ENCODE measurements around the gene ANKDD1B. TPM values are rescaled to one million over a fixed set of nuclear protein-coding genes. Genes with fewer than 3 reads are reported as not detected.
"Not testable (repeated sequence)": the region's sequence is repeated elsewhere in the genome, so short reads cannot be mapped to it uniquely, and the experiment has no call there.

Gene ANKDD1B
- total RNA-seq (2012; rRNA removed), result 0.44 TPM in 1 of 2 replicates, not detected in the other

- Histone ChIP-seq H3K4me1 (ENCODE audit: control insufficient read depth, insufficient read depth, low read length) (peaks cover 8% of the 10 kb centered on the region), H3K36me3 (ENCODE audit: insufficient read depth, low read length) (no peaks in the 10 kb centered on the region), H3K4me3 (ENCODE audit: low read length) (peak within 1 kb of the TSS; percentile 70), H3K27me3 (ENCODE audit: control insufficient read depth, insufficient read depth, low read length) (no peaks in the 10 kb centered on the region), H3K9me3 (replicated peaks; ENCODE audit: low read length) (no peaks in the 10 kb centered on the region), H3K4me2 (ENCODE audit: low read length) (peak within 1 kb of the TSS; percentile 82), H3K9ac (ENCODE audit: low read depth, low read length) (peak within 1 kb of the TSS; percentile 79)
Observed at GRCh38 chr5:75611311-75612225, at the start of gene ANKDD1B. ANKDD1B (plus strand) TSS chr5:75611453; CDS start chr5:75611635, 182 bp downstream.

- H3K36me3 ChIP-seq (ENCODE audit: insufficient read depth, low read length); H3K9me3 ChIP-seq (replicated peaks; ENCODE audit: low read length); H3K27me3 ChIP-seq (ENCODE audit: control insufficient read depth, insufficient read depth, low read length): not testable (repeated sequence)
- H3K4me3 ChIP-seq (ENCODE audit: low read length), result peak overlapping the region; percentile 46
- H3K4me2 ChIP-seq (ENCODE audit: low read length), result peak overlapping the region; percentile 71
- H3K4me1 ChIP-seq (ENCODE audit: control insufficient read depth, insufficient read depth, low read length), result peaks cover 31% of the 10 kb centered on the region
- H3K9ac ChIP-seq (ENCODE audit: low read depth, low read length), result peak overlapping the region; percentile 47
Observed at GRCh38 chr5:75565991-75566709, 45.1 kb upstream of the ANKDD1B start.

- H3K27me3 ChIP-seq (ENCODE audit: control insufficient read depth, insufficient read depth, low read length), result no peaks in the 10 kb centered on the region
- no peaks in the 10 kb centered on the region for H3K9me3 ChIP-seq (replicated peaks; ENCODE audit: low read length)
- peak overlapping the region; percentile 46 for H3K4me3 ChIP-seq (ENCODE audit: low read length)
- H3K9ac ChIP-seq (ENCODE audit: low read depth, low read length), result peak overlapping the region; percentile 47
- peak overlapping the region; percentile 71 for H3K4me2 ChIP-seq (ENCODE audit: low read length)
- peaks cover 31% of the 10 kb centered on the region for H3K4me1 ChIP-seq (ENCODE audit: control insufficient read depth, insufficient read depth, low read length)
- peaks cover 5% of the 10 kb centered on the region for H3K36me3 ChIP-seq (ENCODE audit: insufficient read depth, low read length)
Observed at GRCh38 chr5:75566710-75567309, 44.4 kb upstream of the ANKDD1B start.

DNA sequence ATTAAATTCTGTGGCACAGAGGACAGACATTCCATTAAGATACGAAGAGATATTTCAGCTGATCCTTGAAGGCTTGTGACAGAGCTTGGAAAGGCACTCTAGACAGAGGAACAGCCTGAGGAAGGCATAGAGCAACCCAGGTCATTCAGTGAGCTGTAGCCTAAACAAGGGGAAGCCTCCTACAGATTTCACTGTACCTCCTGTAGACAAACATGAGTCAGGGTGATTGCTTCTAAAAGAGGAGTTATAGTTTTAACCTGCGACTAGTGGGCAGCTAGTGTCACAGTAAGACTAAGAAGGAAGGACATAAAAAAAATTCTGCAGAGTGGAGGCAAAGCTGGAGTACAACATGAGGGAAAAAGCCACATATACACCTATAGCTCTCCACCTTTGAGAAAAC, 43.5 kb upstream of the ANKDD1B start:
- peaks cover 5% of the 10 kb centered on the region for H3K36me3 ChIP-seq (ENCODE audit: insufficient read depth, low read length)
- peaks cover 31% of the 10 kb centered on the region for H3K4me1 ChIP-seq (ENCODE audit: control insufficient read depth, insufficient read depth, low read length)
- no peaks in the 10 kb centered on the region for H3K27me3 ChIP-seq (ENCODE audit: control insufficient read depth, insufficient read depth, low read length)
- peak overlapping the region; percentile 6 for H3K4me3 ChIP-seq (ENCODE audit: low read length)
- H3K4me2 ChIP-seq (ENCODE audit: low read length), result peak overlapping the region; percentile 71
- H3K9ac ChIP-seq (ENCODE audit: low read depth, low read length), result peak overlapping the region; percentile 41
- no peaks in the 10 kb centered on the region for H3K9me3 ChIP-seq (replicated peaks; ENCODE audit: low read length)

DNA sequence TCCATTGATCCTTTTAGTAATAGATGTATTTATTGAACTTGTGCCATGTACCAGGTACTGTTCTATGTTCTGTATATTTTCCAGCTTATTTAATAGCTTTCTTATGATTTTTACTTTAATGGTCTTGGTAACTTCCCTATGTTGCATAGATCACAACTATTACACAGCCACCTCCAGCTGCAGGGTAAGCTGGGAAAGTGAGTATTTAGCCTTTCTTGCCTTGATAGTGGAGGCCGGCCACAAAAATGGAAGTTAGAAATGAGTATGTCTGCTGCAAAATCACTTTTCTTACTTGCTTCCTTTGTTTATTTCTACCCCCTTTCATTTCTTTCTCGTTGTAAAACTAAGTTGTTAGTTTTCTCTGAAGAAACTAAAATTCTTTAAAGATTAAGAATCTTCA, 43.1 kb upstream of the ANKDD1B start:
- Histone ChIP-seq H3K36me3 (ENCODE audit: insufficient read depth, low read length) (peaks cover 5% of the 10 kb centered on the region), H3K9ac (ENCODE audit: low read depth, low read length) (no peak overlapping the region), H3K4me3 (ENCODE audit: low read length) (no peak overlapping the region), H3K27me3 (ENCODE audit: control insufficient read depth, insufficient read depth, low read length) (no peaks in the 10 kb centered on the region), H3K4me1 (ENCODE audit: control insufficient read depth, insufficient read depth, low read length) (peaks cover 31% of the 10 kb centered on the region), H3K9me3 (replicated peaks; ENCODE audit: low read length) (no peaks in the 10 kb centered on the region), H3K4me2 (ENCODE audit: low read length) (peak overlapping the region; percentile 71)

DNA sequence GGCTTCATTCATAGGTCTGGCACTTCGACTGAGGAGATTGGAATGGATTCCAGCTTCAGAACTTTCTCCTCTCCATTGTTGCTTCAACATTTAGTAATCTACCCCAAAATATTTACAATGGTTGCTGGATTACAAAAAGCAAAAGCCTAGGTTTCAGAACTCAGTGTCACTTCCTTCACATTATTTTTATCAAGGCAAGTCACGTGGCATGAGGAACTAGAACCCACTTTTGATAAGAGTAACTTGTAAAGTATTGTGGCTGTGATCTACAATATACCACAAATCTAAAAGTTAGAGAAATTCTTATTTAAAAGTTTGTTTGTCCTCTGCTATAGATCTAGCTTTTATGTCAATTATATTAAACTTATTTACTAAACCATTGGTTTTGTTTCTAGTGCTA, 39.7 kb upstream of the ANKDD1B start:
- Histone ChIP-seq H3K9ac (ENCODE audit: low read depth, low read length) (no peak overlapping the region), H3K9me3 (replicated peaks; ENCODE audit: low read length) (no peaks in the 10 kb centered on the region), H3K4me2 (ENCODE audit: low read length) (no peak overlapping the region), H3K27me3 (ENCODE audit: control insufficient read depth, insufficient read depth, low read length) (no peaks in the 10 kb centered on the region), H3K4me1 (ENCODE audit: control insufficient read depth, insufficient read depth, low read length) (peaks cover 22% of the 10 kb centered on the region), H3K4me3 (ENCODE audit: low read length) (no peak overlapping the region), H3K36me3 (ENCODE audit: insufficient read depth, low read length) (peaks cover 6% of the 10 kb centered on the region)

DNA sequence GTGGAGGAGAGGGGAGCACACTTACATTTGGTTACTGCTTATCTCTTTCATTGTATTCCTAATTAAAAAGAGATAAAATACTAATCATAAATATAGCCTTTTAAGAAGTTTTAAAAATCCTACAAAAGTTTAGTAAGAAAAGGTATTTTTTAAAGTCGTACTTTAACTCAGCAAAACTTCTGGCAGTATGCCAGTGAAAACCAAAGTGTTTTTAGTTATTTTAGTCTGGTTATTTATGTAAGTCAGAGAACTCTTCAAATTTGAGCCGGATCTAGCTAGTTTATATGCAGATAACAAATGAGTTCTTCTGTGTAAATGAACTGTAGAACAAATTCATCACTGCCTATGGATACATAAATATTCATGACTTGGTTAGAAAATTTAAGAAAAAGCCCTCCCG, 36.5 kb upstream of the ANKDD1B start:
- Histone ChIP-seq H3K27me3 (ENCODE audit: control insufficient read depth, insufficient read depth, low read length) (no peaks in the 10 kb centered on the region), H3K4me1 (ENCODE audit: control insufficient read depth, insufficient read depth, low read length) (peaks cover 4% of the 10 kb centered on the region), H3K36me3 (ENCODE audit: insufficient read depth, low read length) (peaks cover 19% of the 10 kb centered on the region), H3K4me2 (ENCODE audit: low read length) (no peak overlapping the region), H3K9me3 (replicated peaks; ENCODE audit: low read length) (no peaks in the 10 kb centered on the region), H3K4me3 (ENCODE audit: low read length) (no peak overlapping the region), H3K9ac (ENCODE audit: low read depth, low read length) (no peak overlapping the region)

- not testable (repeated sequence) for H3K4me2 ChIP-seq (ENCODE audit: low read length); H3K4me1 ChIP-seq (ENCODE audit: control insufficient read depth, insufficient read depth, low read length); H3K9me3 ChIP-seq (replicated peaks; ENCODE audit: low read length); H3K4me3 ChIP-seq (ENCODE audit: low read length); H3K27me3 ChIP-seq (ENCODE audit: control insufficient read depth, insufficient read depth, low read length); H3K9ac ChIP-seq (ENCODE audit: low read depth, low read length)
- peaks cover 31% of the 10 kb centered on the region for H3K36me3 ChIP-seq (ENCODE audit: insufficient read depth, low read length)
Observed at GRCh38 chr5:75578280-75578679, 33.0 kb upstream of the ANKDD1B start.

DNA sequence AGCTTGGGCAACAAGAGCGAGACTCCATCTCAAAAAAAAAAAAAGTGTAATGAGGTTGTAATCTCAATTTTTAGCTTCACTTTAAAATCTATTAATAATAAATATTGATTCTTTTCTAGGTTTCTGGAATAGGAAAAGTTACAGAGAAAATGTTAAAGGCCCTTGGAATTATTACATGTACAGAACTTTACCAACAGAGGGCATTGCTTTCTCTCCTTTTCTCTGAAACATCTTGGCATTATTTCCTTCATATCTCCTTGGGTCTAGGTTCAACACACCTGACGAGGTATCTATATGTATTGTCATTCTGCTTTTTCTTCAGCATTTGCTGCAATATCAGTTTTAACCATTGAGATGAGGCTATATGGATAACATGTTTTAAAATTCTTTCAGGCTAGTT, 26.6 kb upstream of the ANKDD1B start:
- no peak overlapping the region for H3K9ac ChIP-seq (ENCODE audit: low read depth, low read length)
- H3K4me1 ChIP-seq (ENCODE audit: control insufficient read depth, insufficient read depth, low read length), result no peaks in the 10 kb centered on the region
- H3K4me3 ChIP-seq (ENCODE audit: low read length), result no peak overlapping the region
- H3K9me3 ChIP-seq (replicated peaks; ENCODE audit: low read length), result no peaks in the 10 kb centered on the region
- peaks cover 27% of the 10 kb centered on the region for H3K36me3 ChIP-seq (ENCODE audit: insufficient read depth, low read length)
- H3K27me3 ChIP-seq (ENCODE audit: control insufficient read depth, insufficient read depth, low read length), result no peaks in the 10 kb centered on the region
- H3K4me2 ChIP-seq (ENCODE audit: low read length), result no peak overlapping the region

DNA sequence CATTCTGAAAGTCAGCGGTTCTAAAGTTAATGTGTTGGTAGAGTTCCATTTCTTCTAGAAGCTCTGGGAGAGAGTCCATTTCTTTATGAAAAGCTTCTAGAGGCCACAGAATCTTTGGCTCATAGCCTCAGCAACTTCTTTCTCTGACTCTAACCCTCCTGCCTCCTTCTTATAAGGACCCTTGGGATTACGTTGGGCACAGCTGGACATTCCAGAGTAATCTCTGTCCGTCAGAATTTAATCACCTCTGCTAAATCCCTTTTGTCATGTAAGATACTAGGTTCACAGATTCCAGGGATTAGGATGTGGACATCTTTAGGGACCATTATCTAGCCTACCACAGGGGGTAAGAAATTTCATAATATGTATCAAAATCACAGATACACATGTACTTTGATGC, 22.6 kb upstream of the ANKDD1B start:
- no peak overlapping the region for H3K4me2 ChIP-seq (ENCODE audit: low read length)

DNA sequence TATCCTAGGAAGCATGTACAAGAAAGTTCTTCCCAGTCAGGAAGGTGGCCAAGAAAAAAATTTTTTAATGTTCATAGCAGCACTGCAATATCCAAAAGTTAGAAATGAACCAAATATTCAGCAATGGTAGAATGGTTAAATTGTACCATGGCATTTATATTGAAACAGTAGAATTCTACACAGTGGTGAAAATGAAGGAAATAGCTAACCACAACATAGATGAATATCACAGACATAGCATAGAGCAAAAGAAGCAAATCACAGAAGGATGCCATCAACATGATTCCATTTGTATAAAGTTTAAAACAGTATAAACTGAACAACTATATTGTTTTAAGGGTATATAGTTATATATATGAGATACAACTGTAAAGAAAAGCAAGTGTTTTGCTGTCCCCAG, 10.7 kb upstream of the ANKDD1B start:
- no peaks in the 10 kb centered on the region for H3K4me1 ChIP-seq (ENCODE audit: control insufficient read depth, insufficient read depth, low read length)
- no peak overlapping the region for H3K4me3 ChIP-seq (ENCODE audit: low read length)
- H3K4me2 ChIP-seq (ENCODE audit: low read length), result no peak overlapping the region
- no peaks in the 10 kb centered on the region for H3K9me3 ChIP-seq (replicated peaks; ENCODE audit: low read length)
- no peaks in the 10 kb centered on the region for H3K27me3 ChIP-seq (ENCODE audit: control insufficient read depth, insufficient read depth, low read length)
- H3K36me3 ChIP-seq (ENCODE audit: insufficient read depth, low read length), result peaks cover 28% of the 10 kb centered on the region
- no peak overlapping the region for H3K9ac ChIP-seq (ENCODE audit: low read depth, low read length)

More for the DNA sequence above, 22.6 kb upstream of the ANKDD1B start:
- Histone ChIP-seq H3K4me3 (ENCODE audit: low read length) (no peak overlapping the region), H3K36me3 (ENCODE audit: insufficient read depth, low read length) (peaks cover 29% of the 10 kb centered on the region), H3K9ac (ENCODE audit: low read depth, low read length) (no peak overlapping the region), H3K4me1 (ENCODE audit: control insufficient read depth, insufficient read depth, low read length) (no peaks in the 10 kb centered on the region), H3K27me3 (ENCODE audit: control insufficient read depth, insufficient read depth, low read length) (no peaks in the 10 kb centered on the region), H3K9me3 (replicated peaks; ENCODE audit: low read length) (no peaks in the 10 kb centered on the region)

Measured in skeletal muscle satellite cell (primary cell).